BE2C (cell line): Measurements from ENCODE around the gene KCNJ1.

Experiments used
- DNase-seq: peaks from one replicate; pipeline ENCODE4 v3.0.0-alpha.2; 2020
- H3K27me3 ChIP-seq: fragments of 250-450 bp; sonication (Bioruptor Pico); 2 replicates; pipeline ENCODE4 v1.5.1; 2020; ENCODE audit warnings: mild to moderate bottlenecking
- H3K36me3 ChIP-seq: fragments of 250-450 bp; sonication (Bioruptor Pico); 2 replicates; pipeline ENCODE4 v1.5.1; 2020; ENCODE audit warnings: mild to moderate bottlenecking
- H3K4me1 ChIP-seq: fragments of 250-450 bp; sonication (Bioruptor Pico); 2 replicates; pipeline ENCODE4 v1.5.1; 2020
- H3K4me3 ChIP-seq: 2 replicates; pipeline ENCODE4 v1.5.1; 2011; ENCODE audit warnings: low read depth, low read length
- H3K9me3 ChIP-seq: fragments of 250-450 bp; sonication (Bioruptor Pico); 2 replicates; pipeline ENCODE4 v1.5.1; 2020
- TF ChIP-seq, protein P1 (sequence below): IDR thresholded peaks from 2 replicates; pipeline ENCODE4 v1.5.1; 2012; ENCODE audit warnings: mild to moderate bottlenecking, low read depth, low read length

KCNJ1 gene

DNA sequence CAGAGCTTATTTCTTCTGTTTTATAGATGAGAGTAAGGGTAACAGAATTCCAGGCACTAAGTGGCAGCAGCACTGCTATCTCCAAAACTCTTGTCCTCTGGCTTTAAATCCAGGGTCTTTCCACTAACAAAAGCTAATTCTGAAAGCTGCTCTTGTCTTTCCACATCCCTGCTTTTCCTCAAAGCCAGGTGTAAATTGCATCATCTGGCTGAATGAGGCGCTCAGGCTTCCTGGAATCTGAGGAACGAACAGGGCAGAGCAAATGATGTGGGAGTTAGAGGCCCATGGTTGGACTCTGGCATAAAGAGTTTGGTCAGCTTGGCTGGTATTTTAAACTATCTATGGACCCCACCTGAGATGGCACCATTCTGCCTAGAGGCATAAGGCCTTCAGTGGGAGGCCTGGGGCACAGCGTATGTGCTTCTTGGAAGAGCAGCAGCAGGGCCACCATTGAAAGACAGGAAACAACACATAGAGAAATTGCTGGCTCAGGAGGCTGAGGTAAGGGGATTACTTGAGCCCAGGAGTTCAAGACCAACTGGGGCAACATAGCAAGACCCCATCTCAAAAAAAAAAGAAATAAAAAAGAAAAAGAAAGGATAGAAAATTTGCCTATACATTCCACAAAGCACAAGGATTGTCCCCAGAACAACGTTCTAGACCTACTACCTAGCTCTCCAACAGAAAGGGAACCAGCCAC is 25.9 kb upstream of the KCNJ1 start:
- no peaks in the 10 kb centered on the region for H3K9me3 ChIP-seq

DNA sequence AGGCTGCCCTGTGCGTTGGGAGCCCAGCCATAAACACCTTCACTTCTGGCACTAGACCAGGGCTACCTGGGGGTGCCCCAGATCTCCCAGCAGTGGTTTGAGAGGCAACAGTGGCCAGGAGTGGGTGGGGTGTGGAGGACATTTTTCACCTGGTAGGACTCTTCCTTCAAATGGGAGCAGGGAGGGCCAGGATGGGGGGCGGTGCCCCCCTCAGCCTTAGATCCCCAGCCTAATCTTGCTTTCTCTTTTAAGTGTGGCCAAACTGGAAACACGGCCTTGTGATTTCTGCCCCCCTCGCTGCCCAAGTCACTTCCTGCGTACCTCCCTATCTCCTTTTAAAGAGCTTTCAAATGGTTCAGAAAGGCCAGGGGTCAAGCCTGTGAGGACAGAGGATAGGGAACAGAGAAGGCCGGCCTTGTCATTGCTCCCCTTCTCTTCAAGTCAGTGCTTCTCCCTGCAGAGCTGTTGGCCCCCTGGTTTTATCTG is 24.9 kb upstream of the KCNJ1 start:
- Histone ChIP-seq H3K4me1 (no peaks in the 10 kb centered on the region; the same call in 1 of the 2 replicates), H3K36me3 (no peaks in the 10 kb centered on the region), H3K9me3 (no peaks in the 10 kb centered on the region), H3K4me3 (no peak overlapping the region), H3K27me3 (peaks cover 47% of the 10 kb centered on the region)
- TF ChIP-seq, protein P1, sequence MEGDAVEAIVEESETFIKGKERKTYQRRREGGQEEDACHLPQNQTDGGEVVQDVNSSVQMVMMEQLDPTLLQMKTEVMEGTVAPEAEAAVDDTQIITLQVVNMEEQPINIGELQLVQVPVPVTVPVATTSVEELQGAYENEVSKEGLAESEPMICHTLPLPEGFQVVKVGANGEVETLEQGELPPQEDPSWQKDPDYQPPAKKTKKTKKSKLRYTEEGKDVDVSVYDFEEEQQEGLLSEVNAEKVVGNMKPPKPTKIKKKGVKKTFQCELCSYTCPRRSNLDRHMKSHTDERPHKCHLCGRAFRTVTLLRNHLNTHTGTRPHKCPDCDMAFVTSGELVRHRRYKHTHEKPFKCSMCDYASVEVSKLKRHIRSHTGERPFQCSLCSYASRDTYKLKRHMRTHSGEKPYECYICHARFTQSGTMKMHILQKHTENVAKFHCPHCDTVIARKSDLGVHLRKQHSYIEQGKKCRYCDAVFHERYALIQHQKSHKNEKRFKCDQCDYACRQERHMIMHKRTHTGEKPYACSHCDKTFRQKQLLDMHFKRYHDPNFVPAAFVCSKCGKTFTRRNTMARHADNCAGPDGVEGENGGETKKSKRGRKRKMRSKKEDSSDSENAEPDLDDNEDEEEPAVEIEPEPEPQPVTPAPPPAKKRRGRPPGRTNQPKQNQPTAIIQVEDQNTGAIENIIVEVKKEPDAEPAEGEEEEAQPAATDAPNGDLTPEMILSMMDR, result no peak
- no peak for DNase-seq

More for the DNA sequence above, 25.9 kb upstream of the KCNJ1 start:
- Histone ChIP-seq H3K4me1 (no peaks in the 10 kb centered on the region; the same call in 1 of the 2 replicates), H3K36me3 (no peaks in the 10 kb centered on the region), H3K27me3 (peaks cover 38% of the 10 kb centered on the region), H3K4me3 (no peak overlapping the region)
- TF ChIP-seq, protein P1, result no peak
- DNase-seq, result no peak

DNA sequence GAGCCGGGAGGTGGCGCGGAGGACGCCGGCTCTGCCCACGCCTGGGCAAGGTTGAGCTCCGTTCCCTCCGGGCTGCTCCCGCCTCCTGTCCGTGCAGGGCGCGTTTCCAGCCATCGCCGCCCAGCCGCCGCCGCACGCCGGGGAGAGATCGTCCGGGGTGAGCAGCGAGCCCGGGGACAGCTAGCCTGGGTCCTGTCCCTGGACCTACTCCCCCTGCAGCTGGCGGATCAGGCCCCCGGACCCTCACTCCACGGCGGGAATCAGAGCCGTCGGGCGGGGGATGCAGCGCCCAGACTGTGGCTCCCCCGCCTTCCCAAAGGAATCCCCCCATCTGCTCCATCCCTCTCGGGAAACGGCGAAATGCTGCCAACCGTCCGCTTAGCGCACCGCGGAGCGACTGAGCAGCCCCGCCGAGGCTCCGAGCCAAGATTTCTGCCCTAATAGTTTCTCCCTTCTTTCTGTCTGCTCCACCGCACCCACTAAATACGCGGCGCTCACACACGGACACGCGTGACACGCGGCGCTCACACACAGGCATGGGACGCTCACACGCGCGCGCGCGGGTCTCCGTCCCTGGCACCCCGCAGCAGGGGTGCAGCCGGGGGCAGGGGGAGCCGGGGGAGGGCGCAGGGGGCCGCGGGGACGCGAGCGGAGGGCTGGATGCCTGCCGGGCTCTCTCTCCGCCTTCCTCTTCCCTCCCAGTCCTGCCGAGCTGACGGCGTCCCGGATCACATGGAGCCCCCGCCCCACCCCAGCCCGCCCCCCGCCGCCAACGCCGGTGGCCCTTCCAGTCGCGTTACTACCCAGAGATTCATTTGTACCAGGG is 23.7 kb upstream of the KCNJ1 start, which contains the start of gene KCNJ5:
TSS of gene KCNJ5 (plus strand) at position 814 of the 826 bp plus-strand sequence. CDS start 19,918 bp downstream, outside the sequence.
- Histone ChIP-seq H3K9me3 (no peaks in the 10 kb centered on the region), H3K36me3 (no peaks in the 10 kb centered on the region), H3K4me3 (peak within 1 kb of the TSS; percentile 29), H3K4me1 (no peaks in the 10 kb centered on the region; the same call in 1 of the 2 replicates), H3K27me3 (peaks cover 52% of the 10 kb centered on the region)
- TF ChIP-seq, protein P1, result no peak
- peak; percentile 28 for DNase-seq

DNA sequence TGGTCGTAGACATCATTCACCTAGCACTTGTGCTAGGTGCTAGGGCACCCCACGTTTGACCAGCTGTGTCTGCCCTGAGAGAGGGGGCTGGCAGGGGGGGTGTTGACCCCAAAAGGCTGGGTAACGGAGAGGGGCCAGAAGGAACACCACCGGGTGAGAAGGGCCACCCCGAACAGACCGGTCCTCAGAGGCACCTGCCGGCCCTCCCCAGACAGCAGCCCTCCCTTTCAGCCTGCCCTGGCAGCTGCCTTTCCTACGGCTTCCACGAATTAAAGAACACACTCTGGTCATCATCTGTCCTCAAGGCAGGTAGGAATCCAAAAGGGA is 23.1 kb upstream of the KCNJ1 start:
- Histone ChIP-seq H3K4me1 (no peaks in the 10 kb centered on the region; the same call in 1 of the 2 replicates), H3K4me3 (peak overlapping the region; percentile 29), H3K36me3 (no peaks in the 10 kb centered on the region), H3K27me3 (peaks cover 52% of the 10 kb centered on the region), H3K9me3 (no peaks in the 10 kb centered on the region)
- no peak for DNase-seq
- TF ChIP-seq, protein P1, result no peak

DNA sequence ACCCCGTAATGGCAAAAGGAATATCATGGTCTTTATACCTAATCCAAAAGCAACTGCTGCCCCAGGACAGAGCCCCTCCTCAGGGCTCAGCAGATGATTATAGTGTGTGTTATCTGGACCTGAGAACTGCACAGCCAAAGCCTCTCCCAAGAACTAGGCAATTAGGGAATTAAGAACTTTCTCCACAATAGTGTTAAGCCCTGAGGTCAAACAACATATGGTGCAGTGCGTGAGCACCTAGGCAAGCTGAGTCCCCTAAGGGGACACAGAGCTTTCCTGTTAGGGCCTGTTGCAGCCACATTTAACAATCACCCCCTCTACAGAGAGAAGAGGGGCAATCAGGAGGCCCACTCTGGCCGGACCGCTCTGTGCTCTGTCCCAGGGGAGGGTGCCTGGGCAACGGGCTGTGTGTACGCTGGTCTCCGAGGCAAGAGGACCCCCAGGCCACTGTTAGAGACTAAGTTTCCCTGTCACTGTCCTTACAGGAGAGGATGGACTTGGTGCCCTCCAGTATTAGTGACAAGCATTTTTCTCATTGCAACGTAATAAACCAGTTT is 22.6 kb upstream of the KCNJ1 start:
- DNase-seq, result no peak
- TF ChIP-seq, protein P1, result no peak
- Histone ChIP-seq H3K9me3 (no peaks in the 10 kb centered on the region), H3K36me3 (no peaks in the 10 kb centered on the region), H3K4me1 (no peaks in the 10 kb centered on the region; the same call in 1 of the 2 replicates), H3K27me3 (peaks cover 52% of the 10 kb centered on the region), H3K4me3 (no peak overlapping the region)
